ENCODE data around the gene INVS. TPM values are rescaled to one million over a fixed set of nuclear protein-coding genes. Genes with fewer than 3 reads are reported as not detected.

INVS gene
- total and polyA plus RNA-seq, 11 donors, result 2.5 to 10.4 (median 7.4) TPM

GRCh38 chr9:100269656-100270055 lies 170.6 kb downstream of the INVS start:
- Histone ChIP-seq H3K27ac (no peak overlapping the region), H3K27me3 (no peaks in the 10 kb centered on the region), H3K9me3 (no peaks in the 10 kb centered on the region), H3K4me3 (no peak overlapping the region), H3K36me3 (peaks cover 0 to 57% (median 36%) of the 10 kb centered on the region in 9 donors), H3K4me1 (no peaks in the 10 kb centered on the region)
- 93 to 100% (median 95%) methylated on average over 1 of the region's 1 CpG for WGBS, 4 donors
- TF ChIP-seq POLR2A (IDR thresholded peaks at IDR 0.05) (no peak), CTCF (IDR thresholded peaks at IDR 0.05) (no peak)
- no peak for DNase-seq
- intact Hi-C loops (cut with DNase I), result no loop called here
- no peak for ATAC-seq

GRCh38 chr9:100277166-100277979 lies 178.3 kb downstream of the INVS start:
- WGBS, 4 donors, result 66 to 72% (median 67%) methylated on average over 5 of the region's 5 CpGs
- H3K36me3 ChIP-seq, result peaks cover 0 to 89% (median 22%) of the 10 kb centered on the region in 9 donors
- no peaks in the 10 kb centered on the region for H3K27me3 ChIP-seq
- TF ChIP-seq CTCF (IDR thresholded peaks at IDR 0.05), result no peak
- TF ChIP-seq POLR2A (IDR thresholded peaks at IDR 0.05), result no peak
- no peak for DNase-seq
- no peaks in the 10 kb centered on the region for H3K9me3 ChIP-seq
- no peaks in the 10 kb centered on the region for H3K4me1 ChIP-seq
- ATAC-seq, result no peak
- H3K27ac ChIP-seq, result no peak overlapping the region
- intact Hi-C loops (cut with DNase I), result no loop called here
- H3K4me3 ChIP-seq, result no peak overlapping the region

- Histone ChIP-seq H3K27ac (no peak overlapping the region), H3K4me1 (no peaks in the 10 kb centered on the region), H3K9me3 (peaks cover 0 to 18% (median 0%) of the 10 kb centered on the region in 12 donors), H3K36me3 (peaks cover 4 to 83% (median 33%) of the 10 kb centered on the region in 9 donors), H3K27me3 (no peaks in the 10 kb centered on the region), H3K4me3 (no peak overlapping the region)
- intact Hi-C loops (cut with DNase I), result no loop called here
- ATAC-seq (no peak), DNase-seq (no peak)
- no peak for TF ChIP-seq CTCF (IDR thresholded peaks at IDR 0.05)
- TF ChIP-seq POLR2A (IDR thresholded peaks at IDR 0.05), result no peak
- 89 to 95% (median 92%) methylated on average over 2 of the region's 2 CpGs for WGBS, 4 donors
Observed at GRCh38 chr9:100281066-100281465, 182.0 kb downstream of the INVS start.

- DNase-seq (no peak), ATAC-seq (no peak)
- H3K27me3 ChIP-seq, result no peaks in the 10 kb centered on the region
- WGBS, 4 donors, result 80 to 91% (median 85%) methylated on average over 7 of the region's 7 CpGs
- no peak overlapping the region for H3K27ac ChIP-seq
- TF ChIP-seq POLR2A (IDR thresholded peaks at IDR 0.05), result no peak
- TF ChIP-seq CTCF (IDR thresholded peaks at IDR 0.05), result no peak
- H3K9me3 ChIP-seq, result peaks cover 0 to 18% (median 0%) of the 10 kb centered on the region in 12 donors
- H3K4me3 ChIP-seq, result no peak overlapping the region
- no peaks in the 10 kb centered on the region for H3K4me1 ChIP-seq
- H3K36me3 ChIP-seq, result peaks cover 4 to 84% (median 36%) of the 10 kb centered on the region in 9 donors
- intact Hi-C loops (cut with DNase I), result no loop called here
Observed at GRCh38 chr9:100281676-100282387, 182.8 kb downstream of the INVS start.

Data from heart left ventricle (tissue), 16 donors.